HL-60 (cell line): ENCODE measurements around the gene SMCO1.
A peak's percentile ranks its signal among the peaks of the same experiment; 100 is the strongest.

Experiments
- DNase-seq, 2 experiments: peaks; one replicate each; pipeline ENCODE4 v3.0.0-alpha.2; 2010 to 2020; ENCODE audit warnings: low read depth in 1 of 2, low spot score in 1 of 2
- H3K27ac ChIP-seq: fragments of 250-450 bp; sonication (Bioruptor Pico); replicated peaks from 2 replicates; pipeline ENCODE4 v1.5.1; 2020; ENCODE audit warnings: mild to moderate bottlenecking, moderate library complexity
- H3K27me3 ChIP-seq: fragments of 250-450 bp; sonication (Bioruptor Pico); 2 replicates; pipeline ENCODE4 v1.5.1; 2021; ENCODE audit warnings: mild to moderate bottlenecking, moderate library complexity; ENCODE audit not compliant: insufficient read depth, poor library complexity, severe bottlenecking
- H3K4me3 ChIP-seq: replicated peaks from 2 replicates; pipeline ENCODE4 v1.5.1; 2011; ENCODE audit warnings: mild to moderate bottlenecking, control low read depth, low read length; ENCODE audit not compliant: insufficient read depth
- GABPA ChIP-seq: IDR thresholded peaks from 2 replicates; pipeline ENCODE4 v1.6.1; 2012; ENCODE audit warnings: low read depth
- POLR2AphosphoS5 ChIP-seq: IDR thresholded peaks from 2 replicates; pipeline ENCODE4 v1.6.1; 2012; ENCODE audit warnings: low read depth
- REST ChIP-seq: IDR thresholded peaks from 2 replicates; pipeline ENCODE4 v1.6.1; 2012; ENCODE audit warnings: low read depth; ENCODE audit not compliant: insufficient replicate concordance
- SPI1 ChIP-seq: IDR thresholded peaks from 2 replicates; pipeline ENCODE4 v1.6.1; 2012; ENCODE audit warnings: low read depth, mild to moderate bottlenecking, borderline replicate concordance
- TF ChIP-seq, protein P1 (sequence below): IDR thresholded peaks from one replicate; pipeline ENCODE4 v1.5.1; 2011; ENCODE audit warnings: low read length, control low read depth, inconsistent platforms; ENCODE audit not compliant: insufficient read depth

The SMCO1 gene

GRCh38 chr3:196558476-196558875, 43.3 kb upstream of the SMCO1 start:
- no peaks in the 10 kb centered on the region for H3K27me3 ChIP-seq
- TF ChIP-seq REST (no peak), GABPA (no peak), SPI1 (no peak), POLR2AphosphoS5 (no peak)
- TF ChIP-seq, protein P1, sequence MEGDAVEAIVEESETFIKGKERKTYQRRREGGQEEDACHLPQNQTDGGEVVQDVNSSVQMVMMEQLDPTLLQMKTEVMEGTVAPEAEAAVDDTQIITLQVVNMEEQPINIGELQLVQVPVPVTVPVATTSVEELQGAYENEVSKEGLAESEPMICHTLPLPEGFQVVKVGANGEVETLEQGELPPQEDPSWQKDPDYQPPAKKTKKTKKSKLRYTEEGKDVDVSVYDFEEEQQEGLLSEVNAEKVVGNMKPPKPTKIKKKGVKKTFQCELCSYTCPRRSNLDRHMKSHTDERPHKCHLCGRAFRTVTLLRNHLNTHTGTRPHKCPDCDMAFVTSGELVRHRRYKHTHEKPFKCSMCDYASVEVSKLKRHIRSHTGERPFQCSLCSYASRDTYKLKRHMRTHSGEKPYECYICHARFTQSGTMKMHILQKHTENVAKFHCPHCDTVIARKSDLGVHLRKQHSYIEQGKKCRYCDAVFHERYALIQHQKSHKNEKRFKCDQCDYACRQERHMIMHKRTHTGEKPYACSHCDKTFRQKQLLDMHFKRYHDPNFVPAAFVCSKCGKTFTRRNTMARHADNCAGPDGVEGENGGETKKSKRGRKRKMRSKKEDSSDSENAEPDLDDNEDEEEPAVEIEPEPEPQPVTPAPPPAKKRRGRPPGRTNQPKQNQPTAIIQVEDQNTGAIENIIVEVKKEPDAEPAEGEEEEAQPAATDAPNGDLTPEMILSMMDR = no peak
- H3K4me3 ChIP-seq = no peak overlapping the region
- H3K27ac ChIP-seq = peak overlapping the region; percentile 52
- no peak for DNase-seq

GRCh38 chr3:196557236-196557635, 42.1 kb upstream of the SMCO1 start:
- no peak for TF ChIP-seq GABPA
- TF ChIP-seq REST = no peak
- TF ChIP-seq, protein P1 = no peak
- no peak for TF ChIP-seq POLR2AphosphoS5
- no peak for TF ChIP-seq SPI1
- Histone ChIP-seq H3K4me3 (no peak overlapping the region), H3K27ac (no peak overlapping the region), H3K27me3 (no peaks in the 10 kb centered on the region)
- DNase-seq = no peak

DNA sequence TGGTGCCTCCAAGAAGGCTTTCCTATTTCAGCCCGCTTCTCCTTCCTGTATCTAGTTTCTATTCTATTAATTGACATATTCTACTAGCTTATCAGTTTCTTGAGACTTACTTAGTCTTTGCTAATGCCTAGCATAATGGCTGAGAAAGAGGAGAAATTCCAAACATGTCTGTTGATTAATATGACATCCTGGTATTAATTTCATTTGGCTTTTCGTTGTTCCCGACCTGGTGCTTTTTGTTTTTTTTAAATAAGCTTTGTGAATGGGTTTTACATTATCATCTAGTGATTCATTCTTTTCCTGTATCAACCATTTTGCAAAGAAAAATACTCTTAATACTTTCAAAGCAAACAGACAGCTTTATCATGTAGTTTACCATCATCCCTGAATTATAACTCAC, 40.1 kb upstream of the SMCO1 start:
- no peak for TF ChIP-seq REST
- TF ChIP-seq SPI1 = no peak
- no peak for TF ChIP-seq POLR2AphosphoS5
- TF ChIP-seq, protein P1 = no peak
- no peak for TF ChIP-seq GABPA
- peak overlapping the region; percentile 74 for H3K27ac ChIP-seq
- no peak overlapping the region for H3K4me3 ChIP-seq

More for the DNA sequence above, 40.1 kb upstream of the SMCO1 start:
- no peak for DNase-seq
- no peaks in the 10 kb centered on the region for H3K27me3 ChIP-seq
